GM23338 (cell line): Measurements from ENCODE around the gene HUS1.

Experiments used
- CTCF ChIP-seq, 2 experiments: fragments of 200-600 bp in 1 of 2; sonication (generic) in 1 of 2; conservative IDR thresholded peaks; 2 replicates each; pipeline versions ENCODE4 v1.5.1 to v1.6.1; 2016 to 2017; ENCODE audit warnings: antibody characterized with exemption in 2 of 2, low read depth in 2 of 2, mild to moderate bottlenecking in 2 of 2, moderate library complexity in 1 of 2
- EZH2 ChIP-seq: fragments of 200-600 bp; sonication (generic); IDR thresholded peaks from one replicate; pipeline ENCODE4 v1.8.0; 2017; ENCODE audit warnings: antibody characterized with exemption, mild to moderate bottlenecking, low read depth; ENCODE audit not compliant: unreplicated experiment
- EZH2phosphoT487 ChIP-seq: fragments of 200-600 bp; sonication (generic); IDR thresholded peaks from one replicate; pipeline ENCODE4 v1.8.1; 2018; ENCODE audit warnings: antibody characterized with exemption; ENCODE audit not compliant: unreplicated experiment
- POLR2AphosphoS5 ChIP-seq: IDR thresholded peaks from 2 replicates; pipeline ENCODE4 v1.6.1; 2016; ENCODE audit warnings: antibody characterized with exemption, low read depth
- REST ChIP-seq: IDR thresholded peaks from one replicate; pipeline ENCODE4 v1.6.1; 2018; ENCODE audit warnings: antibody characterized with exemption; ENCODE audit not compliant: unreplicated experiment

GRCh38 chr7:48004032-48004431 lies 24.6 kb upstream of the HUS1 start:
- no peak for TF ChIP-seq EZH2
- no peak for TF ChIP-seq CTCF (conservative IDR thresholded peaks at IDR 0.05; ENCODE audit: low read depth in 2 of 2)
- no peak for TF ChIP-seq REST
- no peak for TF ChIP-seq EZH2phosphoT487
- TF ChIP-seq POLR2AphosphoS5 = no peak
